NCI-H524 treated with DMSO at 0.1 percent for 48 hours (cell line): Measurements from ENCODE around the gene MAP3K3.
"Not testable (repeated sequence)": the region's sequence is repeated elsewhere in the genome, so short reads cannot be mapped to it uniquely, and the experiment has no call there.

ENCODE experiments used
- DNase-seq: peaks from one replicate; lab custom pipeline; 2025; lab: John Stamatoyannopoulos, UW

The MAP3K3 gene

DNA sequence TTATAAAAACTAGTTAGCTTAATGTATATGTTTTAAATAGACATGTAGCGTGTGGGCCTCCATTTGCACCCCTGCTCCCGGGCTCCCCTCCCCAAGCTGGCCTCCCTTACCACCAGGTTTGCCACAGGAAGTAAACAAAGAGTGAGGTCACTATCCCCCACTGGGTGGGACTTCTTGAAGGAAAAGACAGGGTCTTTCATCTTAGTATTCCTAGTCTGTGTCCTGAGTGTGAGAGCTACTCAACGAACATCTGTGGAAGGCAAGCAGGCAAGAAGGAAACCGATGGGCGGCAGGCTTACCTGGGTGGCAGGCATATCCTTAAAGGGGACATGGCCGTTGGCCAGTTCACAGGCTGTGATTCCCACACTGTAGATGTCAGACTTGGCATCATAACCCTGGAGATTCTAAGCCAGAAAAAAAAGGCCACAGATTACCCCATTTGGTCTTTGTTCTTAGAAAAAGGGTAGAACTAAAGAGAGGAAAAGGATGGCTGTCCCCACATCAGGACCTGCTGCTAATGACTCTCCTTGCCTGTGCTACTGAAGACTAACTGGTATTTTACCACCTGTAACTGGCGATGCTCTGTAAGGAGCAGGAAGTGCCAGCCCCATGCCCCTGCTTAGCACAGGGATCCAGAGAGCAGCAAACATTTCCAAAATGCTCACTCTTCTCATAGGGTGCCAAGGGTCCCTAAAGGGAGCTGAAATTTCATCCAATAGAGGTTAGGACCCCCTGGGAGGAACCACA is 84.3 kb downstream of the MAP3K3 start:
- DNase-seq = no peak

GRCh38 chr17:63707151-63707550 is 84.9 kb downstream of the MAP3K3 start:
- no peak for DNase-seq

DNA sequence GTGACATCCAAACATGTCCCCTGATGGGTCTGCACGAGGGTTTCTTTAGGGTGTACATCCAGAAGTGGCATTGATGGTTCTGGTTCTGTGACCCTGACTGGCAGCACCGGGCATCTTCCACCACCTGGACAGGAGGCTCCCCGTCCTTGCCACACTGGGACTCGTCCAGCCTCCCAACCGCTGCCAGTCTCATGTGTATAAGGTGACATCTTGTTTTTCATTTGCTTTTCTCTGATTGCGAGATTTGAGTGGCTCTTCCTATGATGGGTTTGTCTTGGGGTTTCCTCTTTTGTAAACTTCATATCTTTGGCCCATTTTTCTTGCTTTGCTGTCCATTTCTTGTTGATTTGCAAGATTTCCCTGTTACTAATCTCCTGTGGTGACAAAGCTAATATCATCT is 86.9 kb downstream of the MAP3K3 start:
- DNase-seq = no peak

GRCh38 chr17:63714550-63715277 is 92.5 kb downstream of the MAP3K3 start:
- no peak for DNase-seq

DNA sequence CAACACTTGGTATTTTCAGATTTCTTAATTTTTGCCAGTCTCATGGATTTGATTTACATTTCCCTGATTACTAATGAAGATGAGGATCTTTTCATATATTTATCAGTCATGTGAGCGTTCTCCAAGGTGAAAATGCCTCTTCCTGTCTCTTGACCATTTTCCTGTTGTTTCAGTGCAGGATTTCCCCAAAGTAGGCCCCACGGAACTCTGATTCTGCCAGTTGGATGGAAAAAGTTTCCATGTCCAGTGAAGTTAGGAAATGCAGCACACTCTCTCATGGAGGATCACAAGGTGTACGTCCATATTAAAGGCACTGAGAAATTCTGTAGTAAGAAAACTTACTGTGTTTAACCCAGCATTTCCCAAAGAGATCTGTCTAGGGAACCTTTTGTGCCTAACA is 94.2 kb downstream of the MAP3K3 start:
- DNase-seq = no peak

DNA sequence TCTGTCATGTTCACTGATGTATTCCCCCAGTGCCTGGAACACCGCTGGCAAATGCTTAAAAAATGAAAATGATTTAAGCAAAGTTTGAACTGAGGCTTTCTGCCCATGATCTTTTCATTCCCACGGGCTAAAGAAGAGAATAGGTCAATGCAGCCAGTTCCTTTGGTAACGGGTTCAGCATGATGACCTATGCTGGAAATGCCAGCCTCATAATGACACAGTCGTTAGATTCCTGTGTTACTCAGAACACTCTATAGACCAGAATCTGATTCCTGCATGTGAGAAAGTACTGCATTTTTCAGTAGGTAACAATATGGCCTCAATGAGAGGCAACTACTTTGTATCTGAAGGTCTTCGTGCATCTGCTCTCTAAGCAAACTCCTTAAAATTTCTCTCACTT is 96.8 kb downstream of the MAP3K3 start:
- DNase-seq = no peak

- DNase-seq = not testable (repeated sequence)
These were observed 98.0 kb downstream of the MAP3K3 start for GRCh38 chr17:63720194-63720593.

GRCh38 chr17:63722403-63722802 is 100.2 kb downstream of the MAP3K3 start:
- DNase-seq = no peak

DNA sequence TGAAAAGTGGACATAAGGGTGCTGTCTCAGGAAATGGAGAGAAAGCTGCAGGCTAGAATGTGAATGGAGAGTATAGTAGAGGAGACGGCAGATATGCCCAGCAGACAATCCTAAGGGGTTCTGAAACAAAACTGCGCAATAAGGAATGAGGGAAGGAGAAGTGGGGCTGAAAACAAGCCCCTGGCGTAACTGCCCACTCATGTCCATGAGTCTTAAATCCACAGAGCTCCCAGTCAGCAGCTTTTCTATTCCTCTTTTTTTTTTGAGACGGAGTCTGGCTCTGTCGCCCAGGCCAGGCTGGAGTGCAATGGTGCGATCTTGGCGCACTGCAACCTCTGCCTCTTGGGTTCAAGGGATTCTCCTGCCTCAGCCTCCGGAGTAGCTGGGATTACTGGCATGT is 113.5 kb downstream of the MAP3K3 start:
- DNase-seq = no peak

GRCh38 chr17:63740464-63741142 is 118.4 kb downstream of the MAP3K3 start:
- DNase-seq = no peak

DNA sequence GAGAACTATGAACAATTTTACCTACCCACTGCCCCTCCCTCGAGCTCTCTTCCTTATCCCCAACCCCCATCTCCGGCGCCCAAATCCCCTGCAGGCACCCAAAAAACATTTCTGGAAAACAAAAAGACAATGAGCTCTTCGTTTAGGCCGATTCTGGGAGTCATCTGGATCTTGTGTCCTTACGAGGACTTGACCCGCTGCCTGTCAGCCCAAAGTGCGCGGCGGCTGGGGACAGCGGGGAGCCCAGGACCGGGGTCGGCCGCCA is 118.9 kb downstream of the MAP3K3 start:
- DNase-seq = no peak

GRCh38 chr17:63741408-63742173 is 119.4 kb downstream of the MAP3K3 start, which contains the start of gene STRADA:
TSS of gene STRADA (minus strand) at chr17:63741799. CDS start at chr17:63728369, 13,430 bp downstream.
- DNase-seq = peak; percentile 92
